Loucy (cell line): ENCODE measurements around the gene ZBTB16.

Experiments used
- H2AFZ ChIP-seq: fragments of 200-600 bp; sonication (generic); 2 replicates; pipeline ENCODE4 v1.6.0; 2016; ENCODE audit warnings: antibody characterized with exemption, mild to moderate bottlenecking, low read length, moderate library complexity
- H3F3A ChIP-seq: fragments of 200-600 bp; 2 replicates; pipeline ENCODE4 v1.6.0; 2016; ENCODE audit warnings: antibody characterized with exemption, low read depth, mild to moderate bottlenecking
- H3K27me3 ChIP-seq: fragments of 200-600 bp; sonication (generic); 2 replicates; pipeline ENCODE4 v1.6.1; 2014; ENCODE audit warnings: low read length, mild to moderate bottlenecking; ENCODE audit not compliant: insufficient read depth, poor library complexity, severe bottlenecking
- H3K36me3 ChIP-seq: fragments of 200-600 bp; sonication (generic); 2 replicates; pipeline ENCODE4 v1.6.1; 2016; ENCODE audit warnings: low read length; ENCODE audit not compliant: insufficient read depth
- H3K4me1 ChIP-seq: fragments of 200-600 bp; sonication (generic); 2 replicates; pipeline ENCODE4 v1.5.1; 2014; ENCODE audit warnings: low read length, mild to moderate bottlenecking; ENCODE audit not compliant: insufficient read depth, poor library complexity, severe bottlenecking
- H3K4me2 ChIP-seq: fragments of 200-600 bp; sonication (generic); 2 replicates; pipeline ENCODE4 v1.6.0; 2014; ENCODE audit warnings: antibody characterized with exemption, low read length, low read depth, mild to moderate bottlenecking; ENCODE audit not compliant: poor library complexity, severe bottlenecking
- H3K4me3 ChIP-seq: fragments of 200-600 bp; sonication (generic); 2 replicates; pipeline ENCODE4 v1.5.1; 2014; ENCODE audit warnings: low read length, mild to moderate bottlenecking, mixed read lengths; ENCODE audit not compliant: poor library complexity, severe bottlenecking
- H3K79me2 ChIP-seq: fragments of 200-600 bp; sonication (generic); 2 replicates; pipeline ENCODE4 v1.6.1; 2014; ENCODE audit warnings: low read length; ENCODE audit not compliant: insufficient read depth
- H3K9ac ChIP-seq: fragments of 200-600 bp; sonication (generic); 2 replicates; pipeline ENCODE4 v1.6.0; 2014; ENCODE audit warnings: mild to moderate bottlenecking, low read depth, low read length, moderate library complexity; ENCODE audit not compliant: poor library complexity, severe bottlenecking
- H3K9me2 ChIP-seq: fragments of 200-600 bp; sonication (generic); replicated peaks from 2 replicates; pipeline ENCODE4 v1.6.1; 2016; ENCODE audit warnings: low read depth, low read length, mixed read lengths
- H3K9me3 ChIP-seq: fragments of 200-600 bp; sonication (generic); 2 replicates; pipeline ENCODE4 v1.6.1; 2014; ENCODE audit warnings: mild to moderate bottlenecking, antibody characterized with exemption, low read length, low read depth; ENCODE audit not compliant: insufficient read depth
- H4K20me1 ChIP-seq: fragments of 200-600 bp; sonication (generic); 2 replicates; pipeline ENCODE4 v1.6.0; 2014; ENCODE audit warnings: antibody characterized with exemption, low read length, mild to moderate bottlenecking; ENCODE audit not compliant: insufficient read depth, poor library complexity, severe bottlenecking
- CTCF ChIP-seq: fragments of 200-600 bp; sonication (generic); conservative IDR thresholded peaks from 2 replicates; pipeline ENCODE4 v1.5.1; 2014; ENCODE audit warnings: mild to moderate bottlenecking, antibody characterized with exemption, low read length
- EZH2phosphoT487 ChIP-seq: fragments of 200-600 bp; IDR thresholded peaks from 2 replicates; pipeline ENCODE4 v1.6.1; 2018; ENCODE audit warnings: antibody characterized with exemption, mild to moderate bottlenecking, moderate library complexity, borderline replicate concordance

Gene ZBTB16

GRCh38 chr11:114154271-114155047 lies 94.9 kb downstream of the ZBTB16 start:
- H3K9me2 ChIP-seq = no peaks in the 10 kb centered on the region
- H3K4me2 ChIP-seq = no peak overlapping the region
- peaks cover 48% of the 10 kb centered on the region for H3K4me1 ChIP-seq
- H2AFZ ChIP-seq = no peak overlapping the region
- H3K79me2 ChIP-seq = no peaks in the 10 kb centered on the region
- TF ChIP-seq EZH2phosphoT487 (no peak), CTCF (no peak)
- H3K9me3 ChIP-seq = no peaks in the 10 kb centered on the region
- H3K36me3 ChIP-seq = no peaks in the 10 kb centered on the region
- H3K27me3 ChIP-seq = no peaks in the 10 kb centered on the region
- H3F3A ChIP-seq = no peaks in the 10 kb centered on the region
- H3K4me3 ChIP-seq = no peak overlapping the region
- H4K20me1 ChIP-seq = no peaks in the 10 kb centered on the region
- no peak overlapping the region for H3K9ac ChIP-seq

- Histone ChIP-seq H3K4me1 (peaks cover 47% of the 10 kb centered on the region), H3F3A (no peaks in the 10 kb centered on the region), H3K27me3 (no peaks in the 10 kb centered on the region)
Observed at GRCh38 chr11:114155116-114155515, 95.6 kb downstream of the ZBTB16 start.

DNA sequence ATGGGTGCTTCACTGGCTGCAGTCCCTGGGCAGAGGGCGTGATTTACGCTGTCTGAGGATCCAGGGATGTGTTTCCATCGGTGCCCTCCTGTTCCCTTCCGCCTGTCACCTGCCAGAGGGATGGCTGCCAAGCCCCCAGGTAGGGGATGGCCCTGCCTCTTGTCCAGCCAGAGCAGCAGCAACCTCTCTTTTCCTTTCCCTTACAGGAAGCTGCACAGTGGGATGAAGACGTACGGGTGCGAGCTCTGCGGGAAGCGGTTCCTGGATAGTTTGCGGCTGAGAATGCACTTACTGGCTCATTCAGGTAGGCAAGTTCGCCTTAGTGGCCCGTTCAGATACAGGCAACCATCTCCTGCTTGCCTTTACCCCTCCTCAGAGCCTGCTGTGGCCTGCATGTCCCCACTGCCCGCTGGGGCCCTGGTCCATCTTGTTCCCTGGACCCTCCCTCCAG lies 96.6 kb downstream of the ZBTB16 start:
- H3K36me3 ChIP-seq = no peaks in the 10 kb centered on the region
- TF ChIP-seq EZH2phosphoT487 (no peak), CTCF (no peak)
- no peaks in the 10 kb centered on the region for H3K9me2 ChIP-seq
- peaks cover 50% of the 10 kb centered on the region for H3K4me1 ChIP-seq
- H3F3A ChIP-seq = 0 out of 2 replicates have a peak, but pooled peaks cover 2% of the 10 kb centered on the region
- no peaks in the 10 kb centered on the region for H3K27me3 ChIP-seq
- H2AFZ ChIP-seq = no peak overlapping the region
- H3K9ac ChIP-seq = no peak overlapping the region
- H3K4me3 ChIP-seq = no peak overlapping the region
- H3K4me2 ChIP-seq = no peak overlapping the region
- no peaks in the 10 kb centered on the region for H3K9me3 ChIP-seq
- no peaks in the 10 kb centered on the region for H3K79me2 ChIP-seq
- no peaks in the 10 kb centered on the region for H4K20me1 ChIP-seq

More at GRCh38 chr11:114155116-114155515, 95.6 kb downstream of the ZBTB16 start:
- Histone ChIP-seq H4K20me1 (no peaks in the 10 kb centered on the region), H2AFZ (no peak overlapping the region), H3K9me3 (no peaks in the 10 kb centered on the region), H3K9me2 (no peaks in the 10 kb centered on the region), H3K79me2 (no peaks in the 10 kb centered on the region), H3K4me2 (no peak overlapping the region), H3K9ac (no peak overlapping the region), H3K36me3 (no peaks in the 10 kb centered on the region), H3K4me3 (no peak overlapping the region)
- no peak for TF ChIP-seq EZH2phosphoT487
- TF ChIP-seq CTCF = no peak
